Hepatocyte (in vitro differentiated cells): Measurements from ENCODE around the gene NPB. TPM values are rescaled to one million over a fixed set of nuclear protein-coding genes. Genes with fewer than 3 reads are reported as not detected.

Experiments
- DNase-seq: peaks from one replicate; pipeline ENCODE4 v3.0.0-alpha.2; 2016; ENCODE audit warnings: low spot score
- H2AFZ ChIP-seq: fragments of 200-600 bp; sonication (generic); 2 replicates; pipeline ENCODE4 v1.6.0; 2016; ENCODE audit warnings: antibody characterized with exemption, mild to moderate bottlenecking
- H3K27ac ChIP-seq: fragments of 200-600 bp; sonication (generic); 2 replicates; pipeline ENCODE4 v1.5.1; 2016; ENCODE audit warnings: mild to moderate bottlenecking
- H3K27me3 ChIP-seq: fragments of 200-600 bp; sonication (generic); 2 replicates; pipeline ENCODE4 v1.6.1; 2016
- H3K36me3 ChIP-seq: fragments of 200-600 bp; sonication (generic); replicated peaks from 2 replicates; pipeline ENCODE4 v1.5.1; 2016; ENCODE audit warnings: low read depth; ENCODE audit not compliant: insufficient read depth
- H3K4me1 ChIP-seq: fragments of 200-600 bp; sonication (generic); 2 replicates; pipeline ENCODE4 v1.5.1; 2016; ENCODE audit warnings: mild to moderate bottlenecking, moderate library complexity; ENCODE audit not compliant: insufficient read depth
- H3K4me2 ChIP-seq: fragments of 200-600 bp; sonication (generic); 2 replicates; pipeline ENCODE4 v1.6.0; 2016
- H3K4me3 ChIP-seq: fragments of 200-600 bp; sonication (generic); 2 replicates; pipeline ENCODE4 v1.5.1; 2016; ENCODE audit warnings: mild to moderate bottlenecking
- H3K79me2 ChIP-seq: fragments of 200-600 bp; sonication (generic); 2 replicates; pipeline ENCODE4 v1.6.0; 2017; ENCODE audit warnings: mild to moderate bottlenecking
- H3K9me2 ChIP-seq: fragments of 200-600 bp; sonication (generic); replicated peaks from 2 replicates; pipeline ENCODE4 v1.6.0; 2017; ENCODE audit warnings: mild to moderate bottlenecking; ENCODE audit not compliant: insufficient read depth
- H3K9me3 ChIP-seq: fragments of 200-600 bp; sonication (generic); 2 replicates; pipeline ENCODE4 v1.5.1; 2016; ENCODE audit warnings: low read depth, mild to moderate bottlenecking
- H4K20me1 ChIP-seq: fragments of 200-600 bp; sonication (generic); 2 replicates; pipeline ENCODE4 v1.6.0; 2016; ENCODE audit warnings: mild to moderate bottlenecking; ENCODE audit not compliant: insufficient read depth, poor library complexity, severe bottlenecking
- CTCF ChIP-seq: fragments of 200-600 bp; sonication (generic); IDR thresholded peaks from 2 replicates; pipeline ENCODE4 v1.5.1; 2016; ENCODE audit warnings: antibody characterized with exemption, mild to moderate bottlenecking; ENCODE audit not compliant: poor library complexity
- EZH2 ChIP-seq: fragments of 200-600 bp; sonication (generic); IDR thresholded peaks from 2 replicates; pipeline ENCODE4 v1.6.1; 2016; ENCODE audit warnings: antibody characterized with exemption, mild to moderate bottlenecking, borderline replicate concordance
- EZH2phosphoT487 ChIP-seq: fragments of 200-600 bp; sonication (generic); IDR thresholded peaks from one replicate; pipeline ENCODE4 v1.6.1; 2018; ENCODE audit warnings: antibody characterized with exemption, mild to moderate bottlenecking, low read depth, moderate library complexity; ENCODE audit not compliant: unreplicated experiment, severe bottlenecking
- WGBS: methylation state at CpG from one replicate; pipeline ENCODE4 v1.1.6; 2016; ENCODE audit warnings: low lambda C conversion rate; ENCODE audit errors: missing lambda C conversion rate; 5-methylcytosine and 5-hydroxymethylcytosine counted together
- polyA plus RNA-seq: library from polyadenylated mRNA; unstranded; fragments of >200 nt; fragmentation: Nextera tagmentation; extraction: Ambion mirVana; gene quantifications from 2 replicates; pipeline ENCODE4 v1.2.1, GENCODE V29; 2016
- total RNA-seq: library from RNA; depleted of rRNA; stranded (reverse); fragments of >200 nt; gene quantifications from 2 replicates; pipeline ENCODE4 v1.2.3, GENCODE V29; 2014

NPB gene
- total and polyA plus RNA-seq, 2 experiments from 2014 or later = 0.47 to 2.2 TPM

DNA sequence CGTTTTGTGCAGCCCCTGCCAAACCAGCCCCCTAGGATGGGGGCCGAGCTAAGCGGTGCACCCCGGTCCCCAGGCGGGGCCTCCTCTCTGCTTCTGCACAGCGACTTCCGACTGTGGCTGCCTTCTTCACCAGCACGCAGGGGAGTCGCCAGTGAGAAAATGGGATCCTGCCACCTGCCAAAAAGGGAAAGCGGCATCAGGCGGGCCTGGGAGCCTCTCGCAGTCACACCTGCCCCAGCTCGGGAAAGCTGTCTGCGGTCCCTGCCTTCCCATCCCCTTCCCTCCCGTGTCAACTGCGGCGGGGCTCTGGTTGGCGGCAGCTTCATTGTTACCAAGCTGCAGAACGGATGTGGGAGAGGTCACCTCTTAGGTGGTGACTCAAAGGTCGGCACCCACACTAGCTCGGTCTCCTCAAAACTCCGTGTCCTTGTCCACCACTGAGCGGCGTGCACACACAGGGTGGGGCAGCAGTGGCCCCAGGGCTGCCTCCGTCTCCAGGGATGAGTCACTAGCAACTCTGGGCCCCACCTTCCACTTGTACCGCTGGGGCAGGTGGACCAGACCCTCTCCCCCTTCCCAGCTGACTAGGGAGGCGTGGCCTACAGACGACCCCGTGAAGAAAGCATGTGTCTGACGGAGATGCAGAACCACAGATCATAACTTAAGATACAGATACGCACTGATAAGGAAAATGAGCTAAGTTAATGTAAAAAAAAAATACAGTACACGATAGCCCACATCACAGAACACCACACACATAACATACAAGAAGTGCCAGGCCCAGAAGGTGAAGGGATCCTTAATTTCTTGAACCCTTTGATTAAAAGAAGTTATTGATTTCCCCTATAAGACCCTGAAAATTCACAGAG is 10.6 kb downstream of the NPB start:
- DNase-seq = peak; percentile 75
- no peak for TF ChIP-seq EZH2phosphoT487
- no peak for TF ChIP-seq CTCF
- TF ChIP-seq EZH2 = no peak
- peaks cover 47% of the 10 kb centered on the region for H3K79me2 ChIP-seq
- H3K27ac ChIP-seq = peak overlapping the region; percentile 82
- no peaks in the 10 kb centered on the region for H3K9me3 ChIP-seq
- H2AFZ ChIP-seq = no peak overlapping the region
- H3K36me3 ChIP-seq = no peaks in the 10 kb centered on the region
- WGBS = 91% methylated on average over 32 of the region's 32 CpGs
- peaks cover 4% of the 10 kb centered on the region for H4K20me1 ChIP-seq
- H3K4me3 ChIP-seq = no peak overlapping the region
- no peaks in the 10 kb centered on the region for H3K27me3 ChIP-seq
- H3K4me2 ChIP-seq = no peak overlapping the region
- H3K9me2 ChIP-seq = no peaks in the 10 kb centered on the region
- peaks cover 28% of the 10 kb centered on the region for H3K4me1 ChIP-seq

- Histone ChIP-seq H2AFZ (no peak overlapping the region), H3K36me3 (no peaks in the 10 kb centered on the region), H3K27ac (peak overlapping the region; percentile 39)
Measured at GRCh38 chr17:81913394-81914102, 11.5 kb downstream of the NPB start.

DNA sequence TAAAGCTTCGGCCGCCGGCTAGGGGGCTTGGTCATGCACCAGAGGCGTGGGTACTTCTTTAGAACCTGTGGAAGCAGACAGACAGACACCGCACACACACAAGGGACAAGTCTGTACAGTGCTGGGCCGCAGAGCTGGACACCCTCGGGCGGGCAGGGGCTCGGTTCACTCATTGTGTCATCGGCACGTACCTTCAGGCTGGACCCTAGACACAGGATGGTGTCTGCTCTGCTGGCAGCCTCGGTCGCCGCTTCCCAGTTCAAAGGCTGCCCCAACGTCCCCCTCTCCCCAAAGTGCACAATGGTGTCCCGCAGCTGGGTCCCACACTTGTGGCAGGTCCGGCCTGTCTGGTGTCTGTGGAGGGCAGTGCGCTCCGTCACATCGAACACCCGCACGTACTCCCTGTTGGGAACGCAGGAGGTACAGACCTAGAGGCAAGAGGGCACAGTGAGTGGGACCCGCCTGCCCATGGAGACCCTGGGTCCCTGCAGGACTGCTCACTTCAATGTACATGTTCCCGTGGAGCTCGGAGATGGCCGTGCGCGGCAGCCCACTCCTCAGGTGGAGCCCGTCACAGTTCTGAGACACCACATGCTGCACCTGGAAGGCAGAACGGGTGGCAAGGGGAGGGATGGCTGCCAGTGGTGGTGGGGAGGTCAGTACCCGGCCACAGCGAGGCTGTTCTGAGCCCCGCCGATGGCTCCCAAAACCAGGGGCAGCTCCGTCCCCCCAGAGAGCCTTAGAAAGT is 12.2 kb downstream of the NPB start:
- no peaks in the 10 kb centered on the region for H3K9me2 ChIP-seq
- no peaks in the 10 kb centered on the region for H3K9me3 ChIP-seq
- no peaks in the 10 kb centered on the region for H3K36me3 ChIP-seq
- no peak overlapping the region for H2AFZ ChIP-seq
- H4K20me1 ChIP-seq = peaks cover 13% of the 10 kb centered on the region
- peaks cover 43% of the 10 kb centered on the region for H3K79me2 ChIP-seq
- no peak overlapping the region for H3K4me3 ChIP-seq
- WGBS = 97% methylated on average over 36 of the region's 36 CpGs
- no peak for DNase-seq
- peaks cover 32% of the 10 kb centered on the region for H3K4me1 ChIP-seq
- no peak overlapping the region for H3K4me2 ChIP-seq
- no peaks in the 10 kb centered on the region for H3K27me3 ChIP-seq
- no peak overlapping the region for H3K27ac ChIP-seq
- TF ChIP-seq CTCF = no peak
- TF ChIP-seq EZH2phosphoT487 = no peak
- no peak for TF ChIP-seq EZH2

More at GRCh38 chr17:81913394-81914102, 11.5 kb downstream of the NPB start:
- no peak for TF ChIP-seq CTCF
- no peak for TF ChIP-seq EZH2
- no peak for TF ChIP-seq EZH2phosphoT487
- H3K4me2 ChIP-seq = no peak overlapping the region
- peaks cover 44% of the 10 kb centered on the region for H3K79me2 ChIP-seq
- H4K20me1 ChIP-seq = peaks cover 6% of the 10 kb centered on the region
- H3K27me3 ChIP-seq = no peaks in the 10 kb centered on the region
- no peaks in the 10 kb centered on the region for H3K9me3 ChIP-seq
- H3K9me2 ChIP-seq = no peaks in the 10 kb centered on the region
- WGBS = 98% methylated on average over 25 of the region's 31 CpGs
- H3K4me3 ChIP-seq = no peak overlapping the region
- DNase-seq = no peak
- H3K4me1 ChIP-seq = peaks cover 32% of the 10 kb centered on the region
